Motor neuron (in vitro differentiated cells): ENCODE measurements around the gene PDE3A. TPM values are rescaled to one million over a fixed set of nuclear protein-coding genes. Genes with fewer than 3 reads are reported as not detected.

Experiments used
- ATAC-seq, 8 experiments: fragments of 200-7000 bp; cut with Tn5 transposase; replicated peaks in 6 of 8; 2 replicates each; pipeline ENCODE4 v1.8.0; 2021; ENCODE audit warnings: mild to moderate bottlenecking in 8 of 8, moderate library complexity in 8 of 8
- H3K27ac ChIP-seq, 2 donors: fragments of 250-450 bp; sonication (Bioruptor Pico); 2 replicates each; pipeline ENCODE4 v1.9.0; 2021; ENCODE audit warnings: antibody characterized with exemption in 2 of 2, mild to moderate bottlenecking in 2 of 2, moderate library complexity in 1 of 2
- H3K4me1 ChIP-seq, 2 donors: fragments of 250-450 bp; sonication (Bioruptor Pico); replicated peaks in 1 of 2; 2 replicates each; pipeline ENCODE4 v1.6.1; 2021; ENCODE audit warnings: antibody characterized with exemption in 2 of 2, mild to moderate bottlenecking in 2 of 2, moderate library complexity in 1 of 2
- H3K4me3 ChIP-seq, 5 donors: fragments of 250-450 bp; sonication (Bioruptor Pico); 2 replicates each; pipeline ENCODE4 v1.9.0; 2021; ENCODE audit warnings: antibody characterized with exemption in 5 of 5, mild to moderate bottlenecking in 5 of 5, moderate library complexity in 4 of 5
- WGBS, 10 experiments: fragments of 450-650 bp; shearing (Covaris generic); methylation state at CpG; one replicate each; pipeline ENCODE4 v1.0.0; 2022; 5-methylcytosine and 5-hydroxymethylcytosine counted together
- in situ Hi-C, 9 experiments: fragments of 400-800 bp; cut with MboI; loops; one replicate each; pipeline ENCODE4 v1.15.0; 2021; ENCODE audit warnings: low sequenced_read_pairs in 9 of 9, low pct_unique_long_range_greater_than_20kb in 2 of 9; ENCODE audit not compliant: unreplicated experiment in 9 of 9
- total RNA-seq, 8 experiments: library from RNA; unstranded; fragments of 300-600 nt; gene quantifications; 2 replicates each; pipeline versions ENCODE4 v1.2.3 to v1.2.4, GENCODE V29; 2022

The PDE3A gene
- total RNA-seq, 8 experiments from 2014 or later = 0.41 to 18.7 (median 5.6) TPM

DNA sequence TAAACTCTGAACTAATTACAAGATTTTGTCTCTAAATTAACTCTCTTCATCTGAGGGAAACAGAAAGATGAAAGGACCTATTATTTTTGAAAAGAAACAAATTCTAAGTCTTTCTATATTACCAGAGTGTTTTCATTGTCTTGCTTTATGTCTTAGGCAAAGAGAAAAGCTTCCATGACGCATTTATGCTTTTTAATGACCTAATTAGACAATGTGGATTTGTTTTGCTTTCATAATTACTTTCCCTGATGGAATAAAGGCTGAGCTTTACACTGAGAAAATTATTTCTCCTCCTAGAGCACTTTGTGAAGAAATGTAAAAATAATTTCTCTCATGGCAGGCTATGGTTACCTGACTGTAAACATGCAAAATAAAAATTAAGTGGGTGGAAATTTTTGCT is 188.8 kb downstream of the PDE3A start:
- no peak for ATAC-seq
- no peak overlapping the region for H3K4me3 ChIP-seq
- 20 to 100% (median 100%) methylated on average over 1 of the region's 1 CpG; no CpG with 5 or more reads in 1 of the 10 experiments for WGBS, 10 experiments
- in situ Hi-C loops = no loop called here
- H3K27ac ChIP-seq = no peak overlapping the region
- H3K4me1 ChIP-seq = no peaks in the 10 kb centered on the region

DNA sequence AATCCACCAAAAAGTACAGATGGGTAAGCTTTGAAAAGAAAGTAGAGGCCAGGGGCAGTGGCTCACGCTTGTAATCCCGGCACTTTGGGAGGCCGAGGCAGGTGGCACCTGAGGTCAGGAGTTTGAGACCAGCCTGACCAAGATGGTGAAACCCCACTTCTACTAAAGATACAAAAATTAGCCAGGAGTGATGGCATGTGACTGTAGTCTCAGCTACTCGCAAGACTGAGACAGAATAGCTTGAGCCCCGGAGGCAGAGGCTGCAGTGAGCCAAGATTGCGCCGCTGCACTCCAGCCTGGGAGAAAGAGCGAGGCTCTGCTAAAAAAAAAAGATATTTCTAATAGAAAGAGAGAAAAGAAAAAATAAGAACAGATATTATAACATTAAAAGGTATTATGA is 192.6 kb downstream of the PDE3A start:
- no peak for ATAC-seq
- in situ Hi-C loops = no loop called here
- no peak overlapping the region for H3K27ac ChIP-seq

GRCh38 chr12:20561871-20562270 is 193.5 kb downstream of the PDE3A start:
- no peak overlapping the region for H3K27ac ChIP-seq
- no peak for ATAC-seq
- no peak overlapping the region for H3K4me3 ChIP-seq
- 93 to 100% (median 100%) methylated on average over 3 of the region's 3 CpGs; no CpG with 5 or more reads in 3 of the 10 experiments for WGBS, 10 experiments
- in situ Hi-C loops = no loop called here
- no peaks in the 10 kb centered on the region for H3K4me1 ChIP-seq

More for the DNA sequence above, 192.6 kb downstream of the PDE3A start:
- Histone ChIP-seq H3K4me3 (no peak overlapping the region), H3K4me1 (no peaks in the 10 kb centered on the region)
- 77 to 100% (median 94%) methylated on average over 1 to 8 of the region's 8 CpGs for WGBS, 10 experiments

DNA sequence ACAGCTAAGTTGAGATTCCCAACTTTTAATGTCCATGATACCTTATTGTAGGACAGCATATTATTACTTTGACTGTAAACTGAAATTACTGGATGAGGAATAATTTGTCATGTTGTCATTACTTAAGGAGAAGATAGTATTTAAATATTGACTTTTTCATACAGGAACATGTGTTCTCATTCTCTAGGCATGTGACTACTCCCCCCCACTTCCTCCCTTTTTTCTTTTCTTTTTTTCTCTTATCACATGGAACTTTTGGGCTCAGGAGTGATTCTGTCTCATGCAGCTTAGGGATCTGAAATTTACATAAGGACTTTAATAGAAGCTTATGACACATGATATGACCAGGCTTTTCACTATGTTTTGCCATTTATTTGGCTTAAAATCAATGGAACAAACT is 199.1 kb downstream of the PDE3A start:
- Histone ChIP-seq H3K4me1 (no peaks in the 10 kb centered on the region), H3K4me3 (no peak overlapping the region), H3K27ac (no peak overlapping the region)
- in situ Hi-C loops = no loop called here
- peak in 2 of 8 experiments; percentile 23 to 26 for ATAC-seq

- Histone ChIP-seq H3K27ac (no peak overlapping the region), H3K4me3 (no peak overlapping the region), H3K4me1 (no peaks in the 10 kb centered on the region)
- WGBS, 10 experiments = 4 to 93% (median 84%) methylated on average over 1 to 5 of the region's 5 CpGs
- peak in 1 of 8 experiments; percentile 75 for ATAC-seq
- in situ Hi-C loops = no loop called here
These were observed 204.1 kb downstream of the PDE3A start for GRCh38 chr12:20572451-20572850.

GRCh38 chr12:20576528-20576927 is 208.2 kb downstream of the PDE3A start:
- WGBS, 10 experiments = 72 to 100% (median 92%) methylated on average over 2 to 3 of the region's 3 CpGs
- in situ Hi-C loops = loop anchor here in 1 of 9 experiments (25.0 kb wide), 1 partner anchor 664 kb away; no protein-coding TSS in a partner anchor
- ATAC-seq = no peak
- Histone ChIP-seq H3K4me1 (no peaks in the 10 kb centered on the region), H3K4me3 (no peak overlapping the region), H3K27ac (no peak overlapping the region)

GRCh38 chr12:20577054-20577453 is 208.7 kb downstream of the PDE3A start:
- in situ Hi-C loops = loop anchor here in 1 of 9 experiments (25.0 kb wide), 1 partner anchor 665 kb away; no protein-coding TSS in a partner anchor
- Histone ChIP-seq H3K27ac (no peak overlapping the region), H3K4me3 (no peak overlapping the region), H3K4me1 (no peaks in the 10 kb centered on the region)
- 33 to 100% (median 80%) methylated on average over 1 to 2 of the region's 2 CpGs; no CpG with 5 or more reads in 1 of the 10 experiments for WGBS, 10 experiments
- ATAC-seq = no peak

DNA sequence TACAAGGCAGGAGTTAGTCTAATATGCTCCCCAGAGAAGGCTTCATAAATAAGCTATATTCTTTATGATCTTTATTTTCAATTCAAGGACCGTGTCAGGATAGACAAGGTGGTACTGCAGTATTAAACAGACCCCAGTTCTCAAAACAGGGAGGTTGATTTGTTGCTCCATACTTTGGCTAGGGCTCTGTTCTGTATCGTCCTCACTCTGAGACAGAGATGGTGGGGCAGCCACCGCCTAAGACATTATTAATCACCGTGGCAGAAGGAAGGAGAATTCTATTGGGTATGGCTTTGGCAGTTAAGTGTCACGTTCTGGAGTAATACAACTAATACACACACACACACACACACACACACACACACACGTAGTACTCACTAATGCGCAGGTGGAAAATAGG is 209.8 kb downstream of the PDE3A start:
- Histone ChIP-seq H3K4me3 (no peak overlapping the region), H3K4me1 (no peaks in the 10 kb centered on the region), H3K27ac (no peak overlapping the region)
- in situ Hi-C loops = loop anchor here in 1 of 9 experiments (25.0 kb wide), 1 partner anchor 666 kb away; no protein-coding TSS in a partner anchor
- WGBS, 10 experiments = 26 to 92% (median 75%) methylated on average over 1 to 6 of the region's 7 CpGs; no CpG with 5 or more reads in 1 of the 10 experiments
- no peak for ATAC-seq

DNA sequence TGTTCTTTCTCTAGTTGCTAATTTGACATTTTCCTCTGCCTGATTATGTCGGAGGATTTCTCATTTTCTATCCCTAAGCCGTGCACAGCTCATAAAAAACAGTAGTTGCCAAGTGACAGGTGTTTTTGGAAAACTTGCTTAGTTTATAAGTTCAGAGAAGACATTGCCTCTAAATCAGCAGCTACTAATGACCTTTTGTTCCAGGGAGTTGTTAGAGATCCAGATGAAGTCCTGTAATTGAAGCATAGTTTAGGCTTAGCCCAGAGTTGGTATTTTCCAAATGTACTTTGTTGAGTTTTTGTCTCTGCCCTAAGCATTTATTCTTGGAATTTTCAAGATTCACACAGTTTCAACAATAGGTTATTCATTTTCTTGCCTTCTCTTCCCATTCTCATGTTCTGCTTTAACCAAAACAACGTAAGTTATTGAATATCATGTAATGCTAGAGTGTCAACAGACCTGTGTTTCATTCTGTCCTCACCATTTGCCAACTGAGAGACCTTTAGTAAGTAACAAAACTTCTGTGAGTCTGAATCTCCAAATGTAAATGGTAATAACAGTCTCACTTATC is 216.8 kb downstream of the PDE3A start:
- Histone ChIP-seq H3K4me3 (no peak overlapping the region), H3K4me1 (peaks cover 9 to 14% of the 10 kb centered on the region in 2 donors), H3K27ac (no peak overlapping the region)
- 51 to 100% (median 94%) methylated on average over 1 to 3 of the region's 3 CpGs; no CpG with 5 or more reads in 1 of the 10 experiments for WGBS, 10 experiments
- no peak for ATAC-seq
- in situ Hi-C loops = loop anchor here in 1 of 9 experiments (25.0 kb wide), 1 partner anchor 673 kb away; no protein-coding TSS in a partner anchor

DNA sequence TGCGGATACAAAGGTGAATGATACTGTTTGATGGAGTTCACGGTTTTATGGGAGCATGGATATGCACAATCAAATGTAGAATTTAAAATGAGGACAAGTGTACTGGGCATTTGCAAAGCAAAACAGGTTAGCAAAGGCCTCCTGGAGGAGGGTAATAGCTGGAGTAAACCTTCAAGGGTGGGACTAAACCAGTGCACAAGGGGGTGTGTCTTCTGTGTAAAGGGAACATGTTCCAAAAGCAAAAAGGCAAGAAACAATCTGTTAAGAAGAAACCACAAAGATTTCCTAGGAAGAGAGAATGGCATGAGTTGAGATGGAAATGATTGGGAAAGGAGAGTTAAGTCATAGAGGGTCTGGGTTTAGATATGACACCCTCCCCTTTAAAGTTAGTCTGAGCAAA is 217.6 kb downstream of the PDE3A start:
- ATAC-seq = peak in 3 of 8 experiments; percentile 17 to 68 (median 46)
- WGBS, 10 experiments = 32 to 95% (median 80%) methylated on average over 1 to 2 of the region's 2 CpGs; no CpG with 5 or more reads in 1 of the 10 experiments
- H3K4me3 ChIP-seq = no peak overlapping the region
- H3K4me1 ChIP-seq = peaks cover 9 to 14% of the 10 kb centered on the region in 2 donors
- in situ Hi-C loops = loop anchor here in 1 of 9 experiments (25.0 kb wide), 1 partner anchor 674 kb away; no protein-coding TSS in a partner anchor
- H3K27ac ChIP-seq = no peak overlapping the region

DNA sequence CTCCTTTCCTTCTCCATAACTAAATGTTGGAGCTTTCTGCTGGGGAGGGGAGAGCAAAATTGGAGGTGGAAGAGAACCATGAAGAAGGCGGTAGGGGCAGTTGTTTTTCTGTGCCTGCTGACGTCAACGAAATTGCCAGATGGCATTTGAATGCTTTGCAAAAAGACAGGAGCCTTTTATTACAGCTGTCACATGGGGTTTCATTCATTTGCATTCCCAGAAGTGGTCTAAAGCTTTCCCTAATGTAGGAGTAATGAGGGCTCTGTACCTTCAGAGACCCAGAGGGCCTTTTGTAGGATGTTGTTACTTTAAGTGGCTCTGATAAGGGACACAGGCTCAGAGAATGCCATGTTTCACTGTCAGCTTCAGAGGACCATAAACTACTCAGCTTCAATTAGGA is 219.7 kb downstream of the PDE3A start:
- H3K4me3 ChIP-seq = no peak overlapping the region
- peaks cover 12 to 27% of the 10 kb centered on the region in 2 donors for H3K4me1 ChIP-seq
- ATAC-seq = peak in 5 of 8 experiments; percentile 93 to 98 (median 97)
- H3K27ac ChIP-seq = peak overlapping the region; percentile 64 to 69
- WGBS, 10 experiments = 6 to 67% (median 27%) methylated on average over 1 to 3 of the region's 3 CpGs; no CpG with 5 or more reads in 4 of the 10 experiments
- in situ Hi-C loops = loop anchor here in 1 of 9 experiments (25.0 kb wide), 1 partner anchor 676 kb away; no protein-coding TSS in a partner anchor

- no peak overlapping the region for H3K4me3 ChIP-seq
- in situ Hi-C loops = loop anchor here in 1 of 9 experiments (25.0 kb wide), 1 partner anchor 678 kb away; no protein-coding TSS in a partner anchor
- 0 to 89% (median 59%) methylated on average over 1 to 3 of the region's 3 CpGs; no CpG with 5 or more reads in 1 of the 10 experiments for WGBS, 10 experiments
These were observed 222.2 kb downstream of the PDE3A start for GRCh38 chr12:20590570-20590969.

DNA sequence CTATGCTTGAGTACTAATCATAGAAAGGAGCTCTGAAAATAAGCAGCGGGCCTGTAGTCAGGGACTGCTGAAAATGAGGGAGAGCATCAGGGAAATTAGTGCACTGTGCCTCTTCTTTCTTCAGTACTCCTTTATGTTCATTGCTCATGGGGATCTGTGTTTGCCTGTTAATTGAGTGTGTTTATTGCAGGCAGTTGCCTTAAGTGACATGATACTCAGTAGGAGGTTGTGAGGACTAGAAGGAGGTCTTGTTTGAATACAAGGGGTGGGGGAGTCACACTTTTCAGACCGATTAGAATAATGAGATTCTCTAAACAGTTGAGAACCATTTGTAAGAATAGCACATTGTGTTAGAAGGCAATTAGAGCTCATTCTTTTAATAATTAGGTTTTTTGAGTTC is 224.2 kb downstream of the PDE3A start:
- 14 to 100% (median 50%) methylated on average over 1 to 2 of the region's 2 CpGs; no CpG with 5 or more reads in 3 of the 10 experiments for WGBS, 10 experiments
- H3K27ac ChIP-seq = no peak overlapping the region
- ATAC-seq = peak in 3 of 8 experiments; percentile 5 to 32 (median 16)
- H3K4me1 ChIP-seq = peaks cover 11 to 24% of the 10 kb centered on the region in 2 donors
- H3K4me3 ChIP-seq = no peak overlapping the region
- in situ Hi-C loops = loop anchor here in 1 of 9 experiments (25.0 kb wide), 1 partner anchor 680 kb away; no protein-coding TSS in a partner anchor

More at GRCh38 chr12:20590570-20590969, 222.2 kb downstream of the PDE3A start:
- peak in 3 of 8 experiments; percentile 68 to 80 (median 73) for ATAC-seq
- peaks cover 12 to 27% of the 10 kb centered on the region in 2 donors for H3K4me1 ChIP-seq
- no peak overlapping the region for H3K27ac ChIP-seq
